Sciatic nerve (tissue), 2 donors: ENCODE data around the gene KIAA0825. TPM values are rescaled to one million over a fixed set of nuclear protein-coding genes. Genes with fewer than 3 reads are reported as not detected.
A peak's percentile ranks its signal among the peaks of the same experiment; 100 is the strongest.

Experiments
- ATAC-seq: fragments of 200-7000 bp; cut with Tn5 transposase; one replicate; pipeline ENCODE4 v1.9.1; 2020; ENCODE audit warnings: mild to moderate bottlenecking, moderate library complexity
- DNase-seq: peaks from one replicate; pipeline ENCODE4 v3.0.0-alpha.2; 2020; ENCODE audit warnings: low spot score
- intact Hi-C: fragments of 100-400 bp; cut with DNase I; formaldehyde crosslinking; loops from one replicate; pipeline ENCODE4 v1.14.2; 2022
- total RNA-seq: library from RNA; stranded (reverse); fragmentation: NEBNext Ultra II Directional; extraction: Animal tissue kit (Norgen Biotek cat#: 25700); gene quantifications from one replicate; pipeline ENCODE4 v1.2.1, GENCODE V29; 2021
- donor health status: DM: no; HTN: no; CAD: no.
- donor health status: DM: no; HTN: no; CAD: no.

Gene KIAA0825
- total RNA-seq, 1 donor from 2014 or later, result 5.6 TPM

DNA sequence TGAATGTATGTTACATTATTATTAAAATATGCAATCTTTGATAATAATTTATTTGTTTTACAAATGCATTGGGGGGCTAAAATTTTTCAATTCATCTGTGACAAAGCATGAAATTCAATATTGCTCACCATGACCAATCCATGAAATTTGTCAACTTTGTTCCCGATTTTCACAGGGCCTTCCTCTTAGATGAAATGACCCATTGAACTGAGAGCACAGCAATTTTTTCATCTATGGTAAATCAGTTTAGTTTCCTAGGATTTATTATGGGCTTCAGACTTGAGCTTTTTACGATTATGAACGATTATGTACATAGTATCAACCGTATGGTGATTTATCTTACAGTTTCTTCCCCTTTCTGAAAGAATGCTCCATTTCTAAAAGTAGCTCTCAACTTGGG, 157.3 kb downstream of the KIAA0825 start:
- intact Hi-C loops, result no loop called here
- ATAC-seq (no peak), DNase-seq (no peak)

DNA sequence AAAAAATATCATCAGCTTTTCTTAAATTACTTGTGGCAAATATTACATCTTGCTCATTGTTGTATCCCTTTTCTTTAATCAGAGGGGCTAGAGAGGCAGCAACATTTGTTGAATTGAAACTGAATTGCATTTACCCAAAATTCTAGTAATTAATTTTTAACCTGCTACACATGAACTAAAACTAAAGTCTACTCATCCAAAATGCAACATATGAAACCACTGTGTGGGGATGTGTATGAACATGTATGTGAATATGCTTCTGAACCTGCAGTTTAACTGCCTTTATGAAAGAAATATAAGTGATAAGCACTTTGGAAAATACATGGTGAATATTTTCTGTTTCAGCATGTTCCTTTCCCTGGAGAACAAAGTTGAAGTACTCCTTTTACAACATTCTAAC, 158.5 kb downstream of the KIAA0825 start:
- DNase-seq, result no peak
- no peak for ATAC-seq
- intact Hi-C loops, result no loop called here

DNA sequence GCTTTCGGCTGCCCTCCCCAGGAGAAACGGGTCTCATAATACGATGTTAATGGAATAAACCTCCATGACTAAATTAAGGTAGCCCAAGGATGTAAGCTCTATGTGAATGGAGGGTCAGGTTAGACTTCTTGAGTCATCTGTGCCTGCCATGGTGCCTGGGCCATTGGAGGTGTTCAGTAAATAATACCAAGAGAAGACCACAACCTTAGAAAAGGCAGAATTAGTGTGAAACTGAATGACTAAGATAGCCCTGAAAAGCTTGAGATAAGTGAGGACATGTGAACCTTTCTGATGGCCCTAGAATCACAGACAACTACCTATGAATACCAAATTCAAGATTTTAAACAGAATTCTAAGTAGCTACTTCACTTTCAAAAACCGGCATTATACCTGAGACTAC, 160.6 kb downstream of the KIAA0825 start:
- ATAC-seq (no peak), DNase-seq (no peak)
- intact Hi-C loops, result no loop called here

DNA sequence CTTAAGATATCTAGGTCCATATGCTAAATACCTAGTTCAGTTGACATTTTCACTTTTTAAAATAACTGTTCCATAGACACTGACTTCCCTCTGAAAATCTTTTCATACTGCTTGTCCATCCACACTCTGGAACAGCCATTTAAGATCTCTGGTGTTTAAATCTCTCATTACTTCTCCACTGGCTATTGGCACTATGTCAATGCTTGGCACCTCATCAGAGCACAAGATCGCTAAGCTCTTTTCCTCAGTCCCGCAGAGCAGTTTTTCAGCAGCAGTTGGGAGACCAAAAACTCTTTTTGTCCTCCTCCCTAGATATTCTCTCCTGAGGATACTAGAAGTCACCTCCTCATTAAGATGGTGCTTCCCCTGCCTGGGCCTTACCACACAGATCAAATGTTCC, 172.7 kb downstream of the KIAA0825 start:
- DNase-seq (no peak), ATAC-seq (no peak)
- intact Hi-C loops, result no loop called here

DNA sequence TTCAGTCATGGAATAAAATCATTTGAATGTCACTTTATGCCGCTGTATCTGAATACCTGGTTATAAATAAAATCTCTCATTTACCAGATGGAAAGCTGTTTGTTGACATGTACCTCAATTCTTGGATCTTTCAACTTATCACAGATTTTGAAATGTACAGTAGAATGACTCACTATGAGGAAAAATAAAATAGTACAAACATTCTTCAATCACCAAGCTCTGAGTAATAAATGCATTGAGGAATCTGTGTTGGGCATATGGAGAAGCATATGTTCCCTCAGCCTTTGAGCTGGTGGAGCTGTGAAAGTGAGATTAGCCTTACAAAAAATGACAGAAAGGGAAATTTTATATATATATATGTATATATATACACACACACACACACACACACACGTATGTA, 175.4 kb downstream of the KIAA0825 start:
- DNase-seq (no peak), ATAC-seq (no peak)
- intact Hi-C loops, result no loop called here

DNA sequence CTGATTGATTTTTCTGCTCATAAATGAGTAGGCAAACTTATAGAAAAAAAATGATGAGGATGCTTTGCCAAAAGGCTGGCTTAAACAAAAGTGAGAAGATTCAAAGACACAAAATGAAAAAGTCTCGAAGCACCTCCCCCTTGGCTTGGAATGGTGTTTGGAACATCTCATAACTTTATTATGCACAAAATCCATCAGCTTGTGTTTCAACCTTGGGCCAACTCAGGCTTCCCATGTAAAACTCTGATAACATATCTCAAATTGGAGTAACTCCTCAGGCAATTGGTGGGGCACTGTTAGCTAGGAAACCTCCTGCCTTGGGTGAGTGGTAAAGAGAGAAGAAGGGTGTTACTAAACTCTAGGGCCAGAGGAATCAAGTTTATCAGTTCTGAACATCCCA, 176.3 kb downstream of the KIAA0825 start:
- DNase-seq (no peak), ATAC-seq (no peak)
- intact Hi-C loops, result no loop called here

DNA sequence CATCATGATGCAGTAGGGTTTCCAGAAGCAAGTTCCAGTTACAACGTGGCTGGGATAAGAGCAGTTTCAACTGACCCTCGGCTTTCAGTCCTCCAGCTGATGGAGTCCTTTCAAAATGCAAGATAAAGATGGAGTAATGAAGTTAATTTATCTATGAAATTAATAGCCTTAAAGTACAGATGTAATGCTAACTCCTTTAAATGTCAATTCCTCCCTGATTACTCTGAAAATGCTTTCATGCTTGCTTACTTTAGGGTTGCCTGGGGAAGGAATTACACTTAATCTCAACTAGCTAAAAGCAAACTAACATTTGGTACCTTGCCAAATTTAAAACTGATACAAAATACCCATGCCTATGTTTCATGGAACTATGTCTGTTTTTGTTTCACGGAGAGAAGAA, 178.4 kb downstream of the KIAA0825 start:
- intact Hi-C loops, result no loop called here
- ATAC-seq (no peak), DNase-seq (no peak)

DNA sequence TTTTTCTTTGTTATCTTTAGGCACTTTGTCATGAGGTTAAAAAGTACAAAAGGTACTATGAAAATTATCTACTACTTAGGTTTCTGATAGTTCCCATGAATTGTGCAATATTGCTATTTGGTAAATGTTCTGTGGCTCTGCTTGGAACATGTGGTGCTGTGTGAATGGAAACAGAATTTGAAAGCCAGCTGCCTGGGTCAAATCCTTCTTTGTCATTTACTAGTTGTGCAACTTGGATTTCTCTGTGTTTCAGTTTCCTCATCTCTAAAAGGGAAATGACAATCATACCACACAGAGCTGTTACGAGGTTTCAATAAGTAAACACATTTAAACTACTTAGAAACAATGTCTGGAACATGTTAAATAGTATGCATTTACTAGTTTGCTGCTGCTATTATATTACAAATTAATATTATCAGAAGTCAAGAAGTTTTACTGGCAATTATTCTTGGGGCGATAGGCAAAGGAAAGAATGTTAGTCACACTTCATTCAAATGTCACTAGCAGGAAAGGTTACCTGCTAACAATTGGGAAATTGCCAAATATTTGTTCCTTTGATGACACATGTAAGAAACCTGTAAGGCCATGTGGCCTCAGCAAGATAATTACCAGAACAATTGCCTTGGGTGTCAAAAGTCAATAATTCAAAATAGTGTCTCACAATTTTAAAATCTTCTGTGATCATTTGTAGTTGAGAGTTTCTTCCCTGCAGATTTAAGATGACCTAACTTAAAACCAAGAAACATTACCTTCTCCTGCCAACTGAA, 184.8 kb downstream of the KIAA0825 start:
- ATAC-seq (peak; percentile 94), DNase-seq (no peak)
- intact Hi-C loops, result no loop called here

DNA sequence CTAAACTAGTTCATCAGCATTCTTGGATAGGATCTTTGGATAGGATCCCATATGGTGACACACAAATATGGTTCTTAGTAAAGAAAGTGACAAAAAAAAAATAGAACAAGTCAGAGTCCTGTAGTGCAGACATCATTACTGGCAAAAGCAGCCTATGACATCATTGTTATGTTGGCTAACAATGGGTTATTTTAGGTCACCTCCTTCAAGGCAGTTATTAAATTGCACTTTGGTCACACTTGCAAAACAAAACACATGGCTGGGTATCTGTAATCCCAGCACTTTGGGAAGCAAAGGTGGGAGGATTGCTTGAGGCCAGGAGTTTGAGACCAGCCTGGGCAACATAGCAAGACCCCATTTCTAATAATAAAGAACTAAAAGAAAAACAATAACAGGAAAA, 185.9 kb downstream of the KIAA0825 start:
- no peak for DNase-seq
- intact Hi-C loops, result no loop called here
- peak; percentile 86 for ATAC-seq

DNA sequence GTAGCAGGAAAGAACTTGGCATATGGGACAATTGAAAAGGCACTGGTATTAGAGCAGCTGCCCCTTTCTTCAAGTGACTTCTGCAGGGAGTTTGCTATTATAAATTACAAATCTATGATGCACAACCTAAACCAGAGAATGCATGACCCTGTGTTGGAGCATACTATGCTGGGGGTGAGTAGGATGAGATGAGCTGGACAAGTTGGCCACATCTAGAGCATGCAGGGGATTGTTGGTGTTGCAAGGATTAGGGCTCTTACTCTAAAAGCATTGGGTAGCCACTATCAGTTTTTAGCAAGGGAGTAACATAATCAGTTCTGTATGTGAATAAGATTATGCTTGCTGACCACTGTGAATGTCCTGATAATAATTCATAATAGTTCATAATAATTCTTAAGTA, 186.7 kb downstream of the KIAA0825 start:
- intact Hi-C loops, result no loop called here
- DNase-seq (no peak), ATAC-seq (no peak)

DNA sequence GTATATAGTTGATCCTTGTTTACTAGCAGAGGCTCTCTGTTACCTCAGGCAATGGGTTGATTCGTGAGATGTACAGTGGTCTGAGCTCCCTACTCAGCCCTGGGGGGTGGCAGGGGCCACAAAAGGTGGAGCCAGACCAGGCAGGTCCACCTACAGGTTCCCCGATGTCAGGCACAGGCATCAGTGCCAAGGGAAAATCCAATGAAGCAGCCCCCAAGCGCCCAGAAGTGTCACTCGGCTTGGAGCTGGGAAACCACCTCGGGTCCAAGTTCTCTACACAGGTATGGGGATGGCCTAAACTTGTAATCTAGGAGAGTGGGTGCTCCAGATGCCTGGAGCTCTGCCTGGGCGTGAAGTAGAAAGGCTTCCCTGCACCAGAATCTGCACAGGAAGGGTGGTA, 188.8 kb downstream of the KIAA0825 start:
- ATAC-seq (no peak), DNase-seq (no peak)
- intact Hi-C loops, result no loop called here

DNA sequence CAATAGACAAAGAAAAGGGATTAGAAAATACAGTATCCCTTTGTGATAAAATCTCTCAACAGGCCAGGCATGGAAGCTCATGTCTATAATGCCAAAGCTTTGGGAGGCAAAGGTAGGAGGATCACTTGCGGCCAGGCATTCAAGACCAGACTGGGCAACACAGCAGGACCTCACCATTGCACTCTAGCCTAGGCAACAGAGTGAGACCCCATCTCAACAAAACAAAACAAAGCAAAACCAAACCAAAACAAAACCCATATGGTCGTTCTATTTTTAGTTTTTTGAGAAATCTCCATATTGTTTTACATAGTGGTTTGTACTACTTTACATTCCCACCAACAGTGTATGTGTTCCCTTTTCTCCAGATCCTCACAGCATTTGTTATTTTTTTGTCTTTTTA, 193.0 kb downstream of the KIAA0825 start:
- no peak for DNase-seq
- intact Hi-C loops, result no loop called here
- no peak for ATAC-seq

DNA sequence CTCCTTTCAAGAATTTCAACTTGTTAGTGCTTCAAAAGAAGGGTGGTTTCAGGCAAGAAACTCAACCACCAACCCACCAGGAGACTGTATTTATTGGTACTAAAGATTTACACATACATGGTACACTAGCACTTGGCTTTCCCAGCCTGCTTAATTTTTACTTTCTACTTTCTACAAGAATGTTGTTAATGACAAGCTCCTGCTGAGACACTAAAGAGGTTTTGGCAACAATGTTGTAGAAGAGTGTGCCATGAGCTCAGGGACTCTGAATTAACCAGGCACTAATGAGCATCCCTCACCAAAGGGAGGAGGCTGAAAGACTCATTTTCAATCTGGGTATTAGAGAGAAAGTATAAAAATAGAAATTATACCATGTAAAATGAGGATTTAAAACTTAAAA, 195.0 kb downstream of the KIAA0825 start:
- intact Hi-C loops, result no loop called here
- ATAC-seq (no peak), DNase-seq (no peak)

DNA sequence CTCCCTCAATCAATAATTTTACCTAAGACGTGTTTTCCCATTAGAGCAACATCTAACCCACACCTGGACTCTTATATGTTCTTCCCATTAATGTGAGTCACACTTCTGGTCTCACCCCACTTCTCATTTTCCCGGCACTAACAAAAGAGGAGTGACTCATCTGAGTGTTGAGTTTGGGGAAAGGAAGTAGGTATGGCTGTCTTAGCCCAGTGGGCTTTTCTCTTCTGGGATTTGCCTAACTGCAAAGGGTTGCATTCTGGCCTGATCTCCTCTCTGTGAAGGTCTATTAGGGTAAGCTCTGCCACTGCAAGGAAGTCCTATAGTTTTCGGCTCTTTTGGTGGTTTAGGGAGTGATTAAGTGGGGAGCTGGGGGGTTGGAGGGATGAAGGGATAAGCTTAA, 195.6 kb downstream of the KIAA0825 start:
- ATAC-seq, result no peak
- intact Hi-C loops, result no loop called here
- DNase-seq, result no peak

DNA sequence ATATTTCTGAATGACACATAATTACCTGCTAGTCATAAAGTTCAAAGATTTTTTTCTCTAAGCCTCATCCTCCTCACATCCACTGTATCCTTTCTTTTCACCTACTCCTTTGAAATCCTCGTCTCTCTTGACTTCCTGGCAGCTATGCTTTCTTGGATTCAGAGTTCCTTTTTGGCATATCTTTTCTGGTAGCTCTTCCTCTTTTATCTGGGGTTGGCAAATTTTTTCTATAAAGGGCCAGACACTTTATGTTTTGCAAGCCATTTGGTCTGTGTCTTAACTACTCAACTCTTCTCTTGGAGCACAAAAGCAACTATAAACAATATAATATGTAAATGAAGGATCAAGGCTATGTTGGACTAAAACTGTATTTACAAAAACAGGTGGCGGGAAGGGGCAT, 197.5 kb downstream of the KIAA0825 start:
- intact Hi-C loops, result no loop called here
- ATAC-seq, result no peak
- no peak for DNase-seq

DNA sequence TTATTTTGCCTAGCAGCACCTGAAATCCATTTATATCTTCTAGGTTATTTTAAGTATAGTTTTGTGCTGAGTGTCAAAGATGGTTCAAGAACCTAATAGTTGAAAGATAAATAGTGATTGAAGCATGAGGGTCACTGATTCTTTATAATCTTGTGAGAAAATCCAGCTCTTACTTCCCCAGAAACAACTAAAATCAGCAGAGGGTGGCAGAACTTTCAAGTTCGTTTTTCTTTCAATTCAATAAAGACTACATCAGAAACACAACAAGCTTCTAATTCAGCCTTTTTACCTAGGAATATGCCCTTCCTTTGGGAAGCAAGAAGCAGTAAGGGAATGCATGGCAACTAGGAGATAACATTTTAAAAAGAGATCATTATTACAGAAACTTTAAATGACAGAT, 202.6 kb downstream of the KIAA0825 start:
- intact Hi-C loops, result no loop called here
- DNase-seq (no peak), ATAC-seq (no peak)

DNA sequence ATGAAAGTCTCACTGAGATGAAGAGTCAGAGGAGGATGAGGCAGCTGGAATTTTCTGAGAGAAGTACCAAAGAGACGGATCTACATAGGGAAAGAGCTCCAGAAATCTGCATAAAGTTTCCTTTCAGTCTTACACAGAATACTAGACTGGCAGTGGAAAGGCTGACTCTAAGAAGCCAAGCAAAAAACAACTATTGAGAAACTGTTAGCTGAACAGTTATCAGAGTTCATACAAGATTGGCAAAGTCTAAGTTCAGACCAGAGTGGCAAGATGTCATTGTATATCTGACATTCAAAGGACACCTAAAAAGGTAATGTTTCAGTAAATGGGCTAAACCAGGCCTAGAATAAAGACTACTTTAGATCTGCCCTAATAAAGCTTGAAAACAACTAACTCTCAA, 209.0 kb downstream of the KIAA0825 start:
- DNase-seq (no peak), ATAC-seq (no peak)
- intact Hi-C loops, result no loop called here

DNA sequence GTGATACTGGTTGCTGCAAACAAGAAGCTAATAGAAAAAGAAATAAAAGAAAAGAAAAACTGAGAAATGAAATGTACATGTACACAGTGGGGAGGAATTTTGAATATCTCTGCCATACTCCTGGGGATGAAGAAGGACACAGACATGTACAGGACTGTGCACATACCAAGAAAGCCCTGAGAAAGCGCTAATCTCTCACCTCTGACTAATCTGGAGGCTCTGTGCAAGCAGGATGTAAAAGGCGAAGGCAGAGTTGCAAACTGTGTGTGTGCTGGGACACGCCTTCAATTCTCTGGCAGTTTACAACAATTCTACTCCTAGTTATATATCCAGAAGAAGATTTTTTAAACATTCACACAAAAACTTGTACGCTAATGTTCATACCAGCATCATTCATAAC, 211.4 kb downstream of the KIAA0825 start:
- intact Hi-C loops, result no loop called here
- ATAC-seq (no peak), DNase-seq (no peak)

DNA sequence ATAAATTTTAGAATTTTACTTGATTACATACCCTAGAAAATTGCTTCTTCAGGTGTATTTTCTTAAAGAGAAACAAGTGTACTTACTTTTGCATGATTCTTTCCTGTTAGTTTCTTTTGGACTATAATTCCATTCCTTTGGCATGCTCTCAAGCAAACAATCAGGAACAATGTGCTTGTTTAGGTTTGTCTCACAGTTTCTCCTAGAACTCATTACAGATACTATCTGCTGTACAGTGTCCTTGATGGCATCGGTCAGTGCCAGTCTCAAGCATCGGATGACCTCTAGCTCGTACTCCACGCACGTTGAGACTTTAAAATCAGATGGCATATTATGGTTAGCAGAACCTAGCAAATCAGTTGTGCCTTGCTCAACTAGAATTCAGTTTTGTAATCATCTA, 214.9 kb downstream of the KIAA0825 start:
- intact Hi-C loops, result no loop called here
- DNase-seq, result no peak
- no peak for ATAC-seq

DNA sequence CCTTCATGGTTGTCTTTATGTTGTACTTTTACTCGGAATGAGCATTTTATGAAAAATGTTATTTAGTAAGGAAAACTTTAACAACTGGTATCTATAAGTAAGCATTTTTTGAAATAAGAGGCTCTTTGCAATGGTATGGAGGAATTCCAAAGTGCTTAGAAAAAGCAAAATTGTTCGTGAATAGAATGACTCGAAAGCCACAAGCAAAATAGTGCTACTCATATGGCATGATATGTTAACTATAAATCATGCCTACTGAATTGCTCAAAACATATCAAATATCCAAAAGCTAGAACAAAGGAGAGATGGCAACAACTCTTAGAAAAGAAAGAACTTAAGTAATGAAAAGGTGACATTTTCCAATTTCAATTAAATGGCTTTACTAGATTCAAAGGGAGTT, 216.3 kb downstream of the KIAA0825 start:
- intact Hi-C loops, result no loop called here
- DNase-seq, result no peak
- ATAC-seq, result no peak

DNA sequence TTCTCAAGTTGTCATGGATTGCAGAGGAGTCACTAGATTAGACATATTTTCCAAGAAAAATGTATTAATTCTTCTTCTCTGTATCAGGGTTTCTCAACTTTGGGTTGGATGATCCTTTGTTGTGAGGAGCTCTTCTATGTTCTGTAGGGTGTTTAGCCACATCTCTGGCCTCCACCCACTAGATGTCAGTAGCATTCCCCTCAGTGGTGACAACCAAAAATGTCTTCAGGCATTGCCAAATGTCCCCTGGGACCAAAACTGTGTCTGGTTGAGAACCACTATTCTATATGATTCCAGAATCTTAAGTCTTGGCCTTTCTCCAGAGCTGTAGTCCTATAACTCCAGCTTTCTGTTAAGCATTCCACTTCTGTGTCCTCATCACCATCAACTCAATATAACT, 220.9 kb downstream of the KIAA0825 start:
- intact Hi-C loops, result no loop called here
- no peak for ATAC-seq
- DNase-seq, result no peak

DNA sequence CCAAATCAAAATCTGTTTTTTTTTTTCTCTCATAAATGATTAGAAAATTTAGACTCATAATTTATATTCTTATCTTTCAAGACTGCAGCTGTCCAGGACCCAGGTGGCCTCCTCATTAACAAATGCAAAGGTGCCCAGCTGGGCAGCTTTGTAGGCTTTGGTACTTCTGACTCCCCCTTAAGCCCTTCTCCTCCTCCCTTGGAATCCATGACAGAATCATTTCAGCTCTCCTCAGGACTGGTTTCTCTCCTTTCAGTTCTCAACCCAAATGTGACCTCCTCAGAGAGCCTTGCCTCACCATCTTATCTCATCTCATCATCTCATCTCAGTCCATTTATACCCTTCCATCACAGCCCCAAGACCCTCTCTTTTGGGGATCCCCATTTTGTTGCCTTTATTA, 221.7 kb downstream of the KIAA0825 start:
- DNase-seq (no peak), ATAC-seq (no peak)
- intact Hi-C loops, result no loop called here
